ENCODE data around the gene ATP6V1B1.

The ATP6V1B1 gene

GRCh38 chr2:70927138-70927537 lies 8.6 kb upstream of the ATP6V1B1 start:
- no peak for DNase-seq (ENCODE audit: low spot score)

GRCh38 chr2:70927641-70928040 lies 8.1 kb upstream of the ATP6V1B1 start:
- no peak for DNase-seq (ENCODE audit: low spot score)

- DNase-seq (ENCODE audit: low spot score): no peak
These were observed 7.3 kb upstream of the ATP6V1B1 start for GRCh38 chr2:70928366-70928765.

- DNase-seq (ENCODE audit: low spot score): no peak
These were observed 5.0 kb upstream of the ATP6V1B1 start for GRCh38 chr2:70930371-70931329.

GRCh38 chr2:70931376-70932000 lies 4.2 kb upstream of the ATP6V1B1 start:
- no peak for DNase-seq (ENCODE audit: low spot score)

GRCh38 chr2:70932631-70933230 lies 3.0 kb upstream of the ATP6V1B1 start:
- DNase-seq (ENCODE audit: low spot score): no peak

- DNase-seq (ENCODE audit: low spot score): no peak
These were observed 719 bp upstream of the ATP6V1B1 start for GRCh38 chr2:70934981-70935380.

GRCh38 chr2:70936165-70936978 lies 672 bp downstream of the ATP6V1B1 start:
- DNase-seq (ENCODE audit: low spot score): no peak

- DNase-seq (ENCODE audit: low spot score): no peak
These were observed 1.5 kb downstream of the ATP6V1B1 start for GRCh38 chr2:70936979-70937811.

- no peak for DNase-seq (ENCODE audit: low spot score)
These were observed 2.3 kb downstream of the ATP6V1B1 start for GRCh38 chr2:70937866-70938585.

- no peak for DNase-seq (ENCODE audit: low spot score)
These were observed 2.9 kb downstream of the ATP6V1B1 start for GRCh38 chr2:70938586-70938950.

GRCh38 chr2:70939001-70939838 lies 3.5 kb downstream of the ATP6V1B1 start:
- DNase-seq (ENCODE audit: low spot score): no peak

- no peak for DNase-seq (ENCODE audit: low spot score)
These were observed 4.3 kb downstream of the ATP6V1B1 start for GRCh38 chr2:70939839-70940580.

- DNase-seq (ENCODE audit: low spot score): no peak
These were observed 5.5 kb downstream of the ATP6V1B1 start for GRCh38 chr2:70941186-70941585.

GRCh38 chr2:70941701-70942100 lies 6.0 kb downstream of the ATP6V1B1 start:
- DNase-seq (ENCODE audit: low spot score): no peak

GRCh38 chr2:70942396-70943204 lies 6.9 kb downstream of the ATP6V1B1 start:
- DNase-seq (ENCODE audit: low spot score): no peak

- no peak for DNase-seq (ENCODE audit: low spot score)
These were observed 7.6 kb downstream of the ATP6V1B1 start for GRCh38 chr2:70943205-70943871.

All from CD4-positive, alpha-beta T cell treated with Interleukin-2 at 100 ng/mL for 4 hours (primary cell).